ENCODE results near the gene TNFRSF8. TPM values are rescaled to one million over a fixed set of nuclear protein-coding genes. Genes with fewer than 3 reads are reported as not detected.

Gene TNFRSF8
- total RNA-seq, 2 experiments from 2014 or later = 6.0 to 6.5 TPM

DNA sequence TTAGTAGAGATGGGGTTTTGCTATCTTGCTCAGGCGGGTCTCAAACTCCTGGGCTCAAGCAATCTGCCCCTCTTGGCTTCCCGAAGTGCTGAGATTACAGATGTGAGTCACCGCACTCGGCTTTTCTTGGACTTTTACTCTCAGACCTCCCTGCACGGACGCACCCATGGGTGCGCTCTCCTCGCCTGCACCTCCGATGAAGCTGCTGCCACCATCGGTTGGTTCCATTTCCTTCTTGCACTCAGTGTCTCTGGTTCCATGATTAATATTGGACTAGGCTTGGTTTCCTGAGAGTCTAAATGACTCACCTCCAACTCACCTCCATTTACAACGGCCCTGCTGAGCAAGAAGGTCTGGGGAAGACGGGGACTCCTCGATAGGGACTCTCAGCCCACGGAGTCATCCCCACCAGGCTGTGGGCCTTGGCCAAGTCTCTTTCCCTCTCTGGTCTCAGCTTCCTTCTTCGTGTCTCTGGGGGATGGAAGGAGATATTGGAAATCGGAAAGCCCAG, 6.7 kb upstream of the TNFRSF8 start:
- POLR2A ChIA-PET = no interaction called here
- CTCF ChIA-PET = interaction anchor here (0.6 to 1.5 kb wide), 7 partner anchors 9 to 76 kb away, joined by 3 to 4 read pairs (median 3); no protein-coding TSS in a partner anchor
- Mint-ChIP-seq H3K27ac (no peak overlapping the region), H3K4me1 (peaks cover 46% of the 10 kb centered on the region), H3K36me3 (ENCODE audit: low read depth) (no peaks in the 10 kb centered on the region), H3K4me3 (no peak overlapping the region), H3K9me3 (peaks cover 3% of the 10 kb centered on the region), H3K27me3 (no peaks in the 10 kb centered on the region)
- DNase-seq = no peak

DNA sequence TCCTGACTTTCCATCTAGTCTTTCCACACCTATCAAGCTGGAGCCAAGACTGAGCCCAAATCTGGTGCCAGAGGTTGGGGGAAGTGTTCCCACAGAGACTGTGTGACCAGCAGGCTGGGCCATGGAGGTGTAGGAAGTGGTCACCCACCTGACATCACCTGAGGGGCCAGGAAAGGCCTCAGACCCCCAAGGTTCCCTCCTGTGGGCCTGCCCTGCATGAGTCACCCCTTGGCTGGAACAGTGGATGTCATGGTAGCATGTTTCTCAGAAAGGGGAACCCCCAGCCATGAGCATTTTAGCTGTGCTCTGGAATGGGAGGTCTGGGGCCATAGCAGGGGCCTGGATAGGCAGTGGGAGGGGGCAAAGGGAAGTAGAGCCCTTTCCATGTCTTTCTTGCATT, 5.7 kb upstream of the TNFRSF8 start:
- H3K27me3 Mint-ChIP-seq = no peaks in the 10 kb centered on the region
- DNase-seq = no peak
- POLR2A ChIA-PET = no interaction called here
- H3K36me3 Mint-ChIP-seq (ENCODE audit: low read depth) = peaks cover 2% of the 10 kb centered on the region
- CTCF ChIA-PET = interaction anchor here (1.0 to 3.4 kb wide), 4 partner anchors 8 to 20 kb away, joined by 3 to 16 read pairs (median 3); no protein-coding TSS in a partner anchor
- H3K4me1 Mint-ChIP-seq = peaks cover 41% of the 10 kb centered on the region
- peaks cover 3% of the 10 kb centered on the region for H3K9me3 Mint-ChIP-seq
- H3K4me3 Mint-ChIP-seq = no peak overlapping the region
- H3K27ac Mint-ChIP-seq = no peak overlapping the region

DNA sequence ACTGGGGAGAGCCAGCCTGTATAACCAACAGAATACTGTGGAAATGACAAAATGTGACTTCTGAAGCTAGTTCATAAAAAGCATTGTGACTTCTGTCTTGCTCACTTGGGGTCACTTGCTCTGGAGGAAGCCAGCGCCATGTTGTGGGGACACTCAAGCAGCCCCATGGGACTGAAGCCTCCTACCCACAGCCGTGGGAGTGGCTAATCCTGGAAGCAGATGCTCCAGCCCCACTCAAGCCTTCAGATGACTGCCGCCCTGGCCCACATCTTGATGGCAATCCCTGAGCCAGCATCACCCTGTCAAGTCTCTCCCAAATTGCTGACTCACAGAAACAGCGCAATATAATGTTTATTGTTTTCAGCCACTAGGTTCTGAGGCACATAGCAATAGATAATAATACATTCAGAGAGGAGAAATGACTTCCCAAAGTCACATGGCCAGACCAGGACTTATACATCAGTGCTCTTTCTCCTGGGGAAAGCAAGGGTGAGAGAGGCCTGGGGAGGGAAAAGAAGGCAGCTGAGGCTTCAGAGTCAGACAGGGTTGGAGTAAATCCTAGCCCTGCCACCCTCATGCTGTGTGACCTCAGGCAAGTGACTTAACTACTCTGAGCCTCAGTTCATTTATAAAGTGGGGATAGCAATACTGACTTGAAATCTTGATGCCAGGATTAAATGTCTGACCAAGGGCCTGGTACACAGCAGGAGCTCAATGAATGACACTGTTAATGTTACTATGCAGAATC, 5.0 kb upstream of the TNFRSF8 start:
- ChIA-PET CTCF (interaction anchor here (1.0 to 3.4 kb wide), 6 partner anchors 9 to 21 kb away, joined by 3 to 16 read pairs (median 5); no protein-coding TSS in a partner anchor), POLR2A (no interaction called here)
- Mint-ChIP-seq H3K4me3 (no peak overlapping the region), H3K27me3 (peaks cover 4% of the 10 kb centered on the region), H3K4me1 (peaks cover 40% of the 10 kb centered on the region), H3K27ac (no peak overlapping the region), H3K36me3 (ENCODE audit: low read depth) (peaks cover 2% of the 10 kb centered on the region), H3K9me3 (peaks cover 3% of the 10 kb centered on the region)
- DNase-seq = no peak

DNA sequence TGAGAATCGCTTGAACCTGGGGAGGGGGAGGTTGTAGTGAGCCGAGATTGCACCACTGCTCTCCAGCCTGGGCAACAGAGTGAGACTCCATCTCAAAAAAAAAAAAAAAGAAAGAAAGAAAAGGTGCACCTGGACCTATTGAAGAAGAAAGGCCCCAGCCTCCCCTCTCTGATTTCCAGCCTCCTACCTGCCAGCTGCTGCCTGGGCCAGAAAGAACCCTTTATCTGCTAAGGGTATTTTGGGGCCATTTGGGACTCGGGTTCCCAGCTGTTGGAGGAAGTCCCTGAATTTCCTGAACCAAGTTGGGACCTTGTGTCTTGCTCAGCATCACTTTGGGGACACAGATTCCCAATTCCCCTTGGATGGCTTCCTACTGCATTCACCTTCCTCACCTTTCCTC, 3.9 kb upstream of the TNFRSF8 start:
- ChIA-PET CTCF (interaction anchor here (0.7 to 3.4 kb wide), 5 partner anchors 10 to 151 kb away, joined by 4 to 16 read pairs (median 6); no protein-coding TSS in a partner anchor), POLR2A (interaction anchor here (0.6 kb wide), 1 partner anchor 45 kb away, joined by 3 read pairs; no protein-coding TSS in a partner anchor)
- peaks cover 12% of the 10 kb centered on the region for H3K27me3 Mint-ChIP-seq
- peaks cover 3% of the 10 kb centered on the region for H3K9me3 Mint-ChIP-seq
- H3K36me3 Mint-ChIP-seq (ENCODE audit: low read depth) = peaks cover 2% of the 10 kb centered on the region
- DNase-seq = no peak
- H3K4me1 Mint-ChIP-seq = peaks cover 49% of the 10 kb centered on the region
- H3K4me3 Mint-ChIP-seq = no peak overlapping the region
- H3K27ac Mint-ChIP-seq = no peak overlapping the region

DNA sequence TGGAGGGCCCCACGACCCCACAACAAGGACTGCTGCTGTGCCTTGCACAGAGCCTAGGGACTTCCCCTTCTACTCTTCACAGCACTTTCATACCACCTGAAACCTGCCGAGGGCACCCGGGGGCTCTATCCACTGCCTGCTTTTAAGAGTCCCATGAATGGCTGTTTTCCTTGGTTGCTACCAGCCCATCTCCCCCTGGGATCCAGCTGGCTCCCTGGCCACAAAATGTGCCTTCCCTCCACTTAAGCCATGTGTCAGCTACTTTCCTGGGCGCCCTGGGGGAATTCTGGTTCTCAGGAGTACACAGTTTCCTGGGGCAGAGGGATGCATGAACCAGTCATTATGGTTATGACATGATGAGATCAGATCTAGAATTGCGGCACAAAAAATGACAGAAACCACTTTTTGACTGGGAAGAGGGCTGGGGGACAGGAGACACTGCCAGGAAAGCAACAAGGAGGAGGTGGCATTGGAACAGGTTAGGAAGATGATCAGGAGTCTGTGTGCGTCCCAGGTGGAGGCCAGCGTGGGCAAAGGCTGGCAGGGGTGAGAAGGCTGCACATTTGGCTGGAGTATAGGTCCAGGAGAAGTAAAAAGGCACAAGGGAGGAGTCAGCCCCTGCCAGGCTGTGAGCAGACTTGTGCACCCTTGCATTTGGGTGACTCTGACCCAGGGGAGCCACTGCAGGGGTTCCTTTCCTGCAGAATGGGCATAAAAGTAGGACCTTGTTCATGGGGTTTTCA, 3.2 kb upstream of the TNFRSF8 start:
- H3K9me3 Mint-ChIP-seq = peaks cover 3% of the 10 kb centered on the region
- ChIA-PET POLR2A (no interaction called here), CTCF (interaction anchor here (0.7 to 3.4 kb wide), 4 partner anchors 11 to 152 kb away, joined by 4 to 16 read pairs (median 6); no protein-coding TSS in a partner anchor)
- H3K36me3 Mint-ChIP-seq (ENCODE audit: low read depth) = peaks cover 2% of the 10 kb centered on the region
- H3K4me1 Mint-ChIP-seq = peaks cover 55% of the 10 kb centered on the region
- no peak overlapping the region for H3K4me3 Mint-ChIP-seq
- no peak overlapping the region for H3K27ac Mint-ChIP-seq
- no peak for DNase-seq
- peaks cover 18% of the 10 kb centered on the region for H3K27me3 Mint-ChIP-seq

DNA sequence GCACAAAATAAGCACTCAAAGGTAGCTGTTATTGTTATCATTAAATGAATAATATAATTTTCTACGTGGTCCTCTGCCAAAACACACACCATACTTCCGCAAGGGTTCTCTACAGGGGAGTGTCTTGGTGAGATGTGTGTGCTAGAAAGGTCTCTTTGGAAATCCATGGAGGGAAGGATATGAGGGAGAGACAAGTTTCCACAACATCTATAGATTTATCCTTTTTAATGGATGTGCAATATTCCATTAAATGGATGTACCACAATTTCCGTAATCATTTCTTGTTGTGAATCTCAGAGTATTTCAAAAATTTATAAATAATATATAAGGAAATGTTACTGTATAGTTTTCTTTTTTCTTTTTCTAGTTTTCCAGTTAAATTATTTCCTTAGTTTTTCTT, 2.6 kb upstream of the TNFRSF8 start:
- Mint-ChIP-seq H3K27ac (no peak overlapping the region), H3K4me3 (no peak overlapping the region), H3K9me3 (peaks cover 3% of the 10 kb centered on the region)

DNA sequence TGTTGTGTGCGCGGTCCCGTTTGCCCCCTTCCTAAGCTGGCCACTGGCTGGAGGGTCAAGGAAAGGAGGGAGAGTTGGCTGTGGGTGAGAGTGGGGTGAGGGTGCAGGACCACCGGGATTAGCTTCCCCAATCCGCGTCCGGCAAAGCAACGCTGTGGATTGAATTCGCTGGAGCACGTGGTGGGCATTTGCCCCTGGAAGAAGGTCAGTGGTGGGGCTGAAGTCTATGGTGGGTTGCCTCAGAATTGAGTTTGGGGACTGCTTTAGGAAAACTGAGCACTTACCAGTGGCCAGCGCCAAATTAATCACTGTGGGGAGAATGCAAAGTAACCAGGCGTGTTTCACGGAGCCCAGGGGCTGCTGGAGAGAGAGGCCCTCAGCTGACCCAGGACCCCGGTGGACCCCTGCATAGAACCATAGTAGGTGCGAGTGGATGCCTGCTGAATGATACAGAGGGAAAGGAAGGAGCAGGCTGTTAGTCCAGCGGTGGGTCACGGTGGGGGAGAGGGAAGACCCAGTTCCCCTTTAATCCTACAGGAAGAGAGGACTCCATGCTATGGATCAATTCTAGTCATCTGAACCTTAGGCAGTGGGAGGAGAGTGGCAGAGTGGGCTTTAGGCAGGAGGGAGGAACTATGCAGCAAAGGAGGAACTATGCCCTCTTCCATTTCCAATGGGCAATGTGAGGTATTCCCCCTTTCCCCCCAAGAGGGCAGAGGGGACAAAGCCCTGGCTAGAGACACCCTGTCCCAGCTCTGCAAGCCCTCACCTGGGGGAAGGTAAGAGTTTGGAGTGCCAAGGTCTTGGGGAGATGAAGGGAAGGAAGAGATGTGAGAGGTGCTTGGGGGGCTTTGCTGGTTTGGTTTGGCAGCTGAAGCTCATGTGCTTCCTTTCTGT, 1.2 kb downstream of the TNFRSF8 start:
- Mint-ChIP-seq H3K9me3 (no peaks in the 10 kb centered on the region), H3K4me1 (peaks cover 59% of the 10 kb centered on the region), H3K27ac (peak overlapping the region; percentile 63), H3K27me3 (peaks cover 26% of the 10 kb centered on the region), H3K4me3 (peak overlapping the region; percentile 70), H3K36me3 (ENCODE audit: low read depth) (peaks cover 2% of the 10 kb centered on the region)
- ChIA-PET POLR2A (no interaction called here), CTCF (interaction anchor here (1.1 kb wide), 1 partner anchor 24 kb away, joined by 3 read pairs; no protein-coding TSS in a partner anchor)
- no peak for DNase-seq

More for the DNA sequence above, 2.6 kb upstream of the TNFRSF8 start:
- CTCF ChIA-PET = interaction anchor here (3.4 kb wide), 1 partner anchor 11 kb away, joined by 16 read pairs; no protein-coding TSS in a partner anchor
- no peak for DNase-seq
- POLR2A ChIA-PET = no interaction called here
- H3K4me1 Mint-ChIP-seq = peaks cover 55% of the 10 kb centered on the region
- H3K36me3 Mint-ChIP-seq (ENCODE audit: low read depth) = peaks cover 2% of the 10 kb centered on the region
- H3K27me3 Mint-ChIP-seq = peaks cover 18% of the 10 kb centered on the region

DNA sequence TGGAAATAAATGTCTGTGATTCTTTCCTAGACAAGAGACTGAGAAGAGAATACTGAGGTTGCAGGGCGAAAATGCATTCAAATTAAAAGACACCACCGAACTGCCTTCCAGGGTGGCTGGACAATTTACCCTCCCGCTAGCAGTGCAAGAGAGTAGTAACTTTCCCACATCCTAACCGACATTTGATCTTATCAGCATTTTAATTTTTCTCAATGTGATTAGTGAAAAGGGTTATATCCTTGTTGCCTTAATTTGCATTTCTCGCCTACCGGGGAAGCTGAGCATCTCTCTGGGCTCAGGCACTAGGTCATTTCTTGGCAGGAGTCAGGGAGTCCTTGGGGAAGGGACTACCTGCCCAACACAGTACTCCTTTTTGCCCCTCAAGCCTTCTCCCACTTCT, 2.8 kb downstream of the TNFRSF8 start:
- ChIA-PET POLR2A (no interaction called here), CTCF (interaction anchor here (0.8 to 4.9 kb wide), 8 partner anchors 9 to 32 kb away, joined by 3 to 36 read pairs (median 4); no protein-coding TSS in a partner anchor)
- peaks cover 67% of the 10 kb centered on the region for H3K4me1 Mint-ChIP-seq
- H3K27ac Mint-ChIP-seq = peak overlapping the region; percentile 22
- peak overlapping the region; percentile 47 for H3K4me3 Mint-ChIP-seq
- peak; percentile 24 for DNase-seq
- no peaks in the 10 kb centered on the region for H3K9me3 Mint-ChIP-seq
- H3K36me3 Mint-ChIP-seq (ENCODE audit: low read depth) = peaks cover 2% of the 10 kb centered on the region
- peaks cover 26% of the 10 kb centered on the region for H3K27me3 Mint-ChIP-seq

DNA sequence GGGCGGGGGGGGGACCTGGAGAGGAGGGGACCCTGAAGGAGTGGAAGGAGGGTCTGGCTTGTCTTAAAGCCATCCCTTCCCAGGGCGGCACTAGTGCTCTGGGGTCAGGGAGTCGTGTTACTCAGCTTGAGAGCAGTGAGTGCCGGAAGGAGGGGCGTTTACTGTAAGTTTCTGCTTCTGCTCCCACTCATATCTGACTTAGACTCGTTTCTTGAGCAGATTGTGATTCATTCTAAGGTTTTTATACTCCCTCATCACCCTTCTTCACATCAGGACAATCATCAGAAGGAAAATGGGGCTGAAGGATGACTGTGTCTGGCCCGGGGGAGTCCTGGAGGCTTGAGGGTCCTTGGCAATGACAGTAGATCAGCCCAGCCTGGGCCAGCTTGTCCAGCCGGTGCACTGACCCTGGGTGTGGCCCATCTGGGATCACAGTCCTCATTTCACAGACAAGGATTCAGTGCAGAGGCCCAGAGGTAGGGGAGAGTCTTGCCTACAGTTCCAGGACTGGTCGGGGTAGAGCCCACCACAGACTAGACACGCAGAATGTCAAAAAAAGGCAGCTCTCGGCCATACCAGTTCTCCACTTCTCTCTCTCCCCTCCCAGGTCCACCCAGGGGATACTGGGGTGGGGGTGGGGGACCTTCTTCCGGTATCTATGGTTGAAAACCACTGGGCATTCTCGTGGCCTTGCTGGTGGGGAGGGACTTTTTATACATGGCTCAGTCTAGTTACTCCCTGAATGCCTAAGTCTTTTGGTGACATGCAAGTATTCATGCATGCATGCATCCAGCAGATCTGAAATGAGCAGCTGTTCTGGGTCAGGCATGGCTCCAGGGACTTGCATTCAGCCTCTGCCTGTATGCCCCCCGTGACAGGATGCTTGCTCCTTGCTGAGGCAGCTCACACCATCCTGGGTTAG, 5.1 kb downstream of the TNFRSF8 start:
- H3K9me3 Mint-ChIP-seq = no peaks in the 10 kb centered on the region
- peak overlapping the region; percentile 5 for H3K4me3 Mint-ChIP-seq
- peak overlapping the region; percentile 73 for H3K27ac Mint-ChIP-seq
- POLR2A ChIA-PET = interaction anchor here (0.6 to 1.4 kb wide), 5 partner anchors 8 to 168 kb away, joined by 3 to 7 read pairs (median 4); no protein-coding TSS in a partner anchor
- H3K4me1 Mint-ChIP-seq = peaks cover 59% of the 10 kb centered on the region
- peaks cover 21% of the 10 kb centered on the region for H3K27me3 Mint-ChIP-seq
- H3K36me3 Mint-ChIP-seq (ENCODE audit: low read depth) = no peaks in the 10 kb centered on the region
- DNase-seq = peak; percentile 51
- CTCF ChIA-PET = interaction anchor here (0.5 to 4.9 kb wide), 9 partner anchors 10 to 308 kb away, joined by 3 to 36 read pairs (median 4); no protein-coding TSS in a partner anchor

DNA sequence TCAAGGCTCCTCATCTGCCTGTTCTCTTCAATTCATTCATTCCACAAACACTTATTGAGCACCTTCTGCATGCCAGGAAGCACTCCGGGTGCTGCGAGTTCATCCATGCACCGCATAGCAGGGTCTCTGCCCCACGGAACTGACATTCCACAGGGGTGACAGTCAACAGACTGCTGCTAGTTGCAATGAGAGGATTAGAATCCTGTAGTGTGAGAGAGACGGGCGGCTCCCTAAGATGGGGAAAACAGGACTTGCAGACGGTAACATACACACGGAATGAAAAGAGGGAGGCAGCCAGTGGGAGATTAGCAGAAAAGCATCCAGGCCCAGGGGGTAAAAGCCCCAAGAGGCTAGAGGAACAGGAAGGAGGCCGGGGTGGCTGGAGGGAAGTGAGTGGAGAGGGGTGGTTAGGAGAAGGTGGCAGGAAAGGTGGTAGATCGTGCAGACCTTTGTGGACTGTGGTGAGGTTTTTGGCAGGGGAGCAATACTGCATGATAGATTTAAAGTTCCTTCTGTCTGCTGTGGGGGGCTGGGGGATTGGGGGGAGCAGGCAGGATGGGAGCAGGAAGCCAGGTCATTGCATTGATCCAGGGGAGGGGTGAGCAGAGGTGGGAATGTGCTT, 6.6 kb downstream of the TNFRSF8 start:
- ChIA-PET POLR2A (no interaction called here), CTCF (interaction anchor here (0.6 to 4.9 kb wide), 8 partner anchors 9 to 118 kb away, joined by 3 to 36 read pairs (median 5); no protein-coding TSS in a partner anchor)
- H3K4me3 Mint-ChIP-seq = peak overlapping the region; percentile 5
- H3K36me3 Mint-ChIP-seq (ENCODE audit: low read depth) = no peaks in the 10 kb centered on the region
- no peaks in the 10 kb centered on the region for H3K9me3 Mint-ChIP-seq
- H3K27ac Mint-ChIP-seq = no peak overlapping the region
- peaks cover 48% of the 10 kb centered on the region for H3K4me1 Mint-ChIP-seq
- peaks cover 8% of the 10 kb centered on the region for H3K27me3 Mint-ChIP-seq
- no peak for DNase-seq

DNA sequence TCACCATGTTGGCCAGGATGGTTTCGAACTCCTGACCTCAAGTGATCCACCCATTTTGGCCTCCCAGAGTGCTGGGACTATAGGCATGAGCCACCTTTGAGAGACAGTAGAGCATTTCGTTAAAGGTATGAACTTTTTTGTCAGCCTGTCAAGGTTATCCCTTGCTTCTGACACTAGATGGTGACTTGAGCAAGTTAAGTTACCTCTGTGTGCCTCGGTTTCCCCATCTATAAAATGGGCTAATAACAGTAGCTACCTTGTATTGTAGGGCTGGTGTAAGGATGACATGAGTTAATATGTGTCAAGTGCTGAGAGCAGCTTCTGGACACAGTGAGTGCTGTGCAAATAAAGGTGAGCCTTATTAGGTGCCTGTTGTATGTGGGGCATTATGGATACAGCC, 8.8 kb downstream of the TNFRSF8 start:
- H3K27me3 Mint-ChIP-seq = peaks cover 3% of the 10 kb centered on the region
- CTCF ChIA-PET = interaction anchor here (0.6 to 2.2 kb wide), 5 partner anchors 16 to 41 kb away, joined by 4 to 9 read pairs (median 5); no protein-coding TSS in a partner anchor
- POLR2A ChIA-PET = no interaction called here

More for the DNA sequence above, 8.8 kb downstream of the TNFRSF8 start:
- no peak for DNase-seq
- Mint-ChIP-seq H3K36me3 (ENCODE audit: low read depth) (no peaks in the 10 kb centered on the region), H3K9me3 (no peaks in the 10 kb centered on the region), H3K4me1 (peaks cover 36% of the 10 kb centered on the region), H3K27ac (no peak overlapping the region), H3K4me3 (no peak overlapping the region)
